Measurements from ENCODE around the gene RBCK1.
"Not testable (repeated sequence)": the region's sequence is repeated elsewhere in the genome, so short reads cannot be mapped to it uniquely, and the experiment has no call there.

The RBCK1 gene

GRCh38 chr20:385448-385847 lies 22.7 kb upstream of the RBCK1 start:
- peaks cover 2% of the 10 kb centered on the region; the same call in 1 of the 2 replicates for H3K36me3 ChIP-seq (replicated peaks; ENCODE audit: insufficient read depth, low read length)
- no peak overlapping the region for H3K4me2 ChIP-seq (ENCODE audit: low read depth, low read length)
- H3K9ac ChIP-seq (ENCODE audit: low read length): no peak overlapping the region
- H3K79me2 ChIP-seq (ENCODE audit: low read length): peaks cover 49% of the 10 kb centered on the region
- H3K4me1 ChIP-seq (ENCODE audit: low read length): peaks cover 10% of the 10 kb centered on the region
- no peak for TF ChIP-seq EZH2phosphoT487 (IDR thresholded peaks at IDR 0.05; ENCODE audit: low read length)
- TF ChIP-seq EZH2 (optimal IDR thresholded peaks at IDR 0.05; ENCODE audit: low read depth, low read length): no peak
- TF ChIP-seq, protein P1, sequence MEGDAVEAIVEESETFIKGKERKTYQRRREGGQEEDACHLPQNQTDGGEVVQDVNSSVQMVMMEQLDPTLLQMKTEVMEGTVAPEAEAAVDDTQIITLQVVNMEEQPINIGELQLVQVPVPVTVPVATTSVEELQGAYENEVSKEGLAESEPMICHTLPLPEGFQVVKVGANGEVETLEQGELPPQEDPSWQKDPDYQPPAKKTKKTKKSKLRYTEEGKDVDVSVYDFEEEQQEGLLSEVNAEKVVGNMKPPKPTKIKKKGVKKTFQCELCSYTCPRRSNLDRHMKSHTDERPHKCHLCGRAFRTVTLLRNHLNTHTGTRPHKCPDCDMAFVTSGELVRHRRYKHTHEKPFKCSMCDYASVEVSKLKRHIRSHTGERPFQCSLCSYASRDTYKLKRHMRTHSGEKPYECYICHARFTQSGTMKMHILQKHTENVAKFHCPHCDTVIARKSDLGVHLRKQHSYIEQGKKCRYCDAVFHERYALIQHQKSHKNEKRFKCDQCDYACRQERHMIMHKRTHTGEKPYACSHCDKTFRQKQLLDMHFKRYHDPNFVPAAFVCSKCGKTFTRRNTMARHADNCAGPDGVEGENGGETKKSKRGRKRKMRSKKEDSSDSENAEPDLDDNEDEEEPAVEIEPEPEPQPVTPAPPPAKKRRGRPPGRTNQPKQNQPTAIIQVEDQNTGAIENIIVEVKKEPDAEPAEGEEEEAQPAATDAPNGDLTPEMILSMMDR (IDR thresholded peaks at IDR 0.05; ENCODE audit: low read length): no peak
- peaks cover 8% of the 10 kb centered on the region; the same call in 1 of the 2 replicates for H3F3A ChIP-seq (ENCODE audit: insufficient read depth, low read length)
- no peak overlapping the region for H3K27ac ChIP-seq (ENCODE audit: low read length)
- peaks cover 11% of the 10 kb centered on the region; the same call in 1 of the 2 replicates for H4K20me1 ChIP-seq (ENCODE audit: insufficient read depth, low read length)
- no peak for DNase-seq
- no peak overlapping the region for H3K4me3 ChIP-seq (ENCODE audit: low read length)
- no peaks in the 10 kb centered on the region for H3K9me2 ChIP-seq (replicated peaks; ENCODE audit: insufficient read depth, low read length)
- no peaks in the 10 kb centered on the region for H3K27me3 ChIP-seq (replicated peaks; ENCODE audit: insufficient read depth, low read length)
- H3K9me3 ChIP-seq (replicated peaks; ENCODE audit: insufficient read depth, low read length): no peaks in the 10 kb centered on the region
- H2AFZ ChIP-seq (ENCODE audit: low read length): no peak overlapping the region

- H3K9ac ChIP-seq (ENCODE audit: low read length); H3K27me3 ChIP-seq (replicated peaks; ENCODE audit: insufficient read depth, low read length); H3K9me2 ChIP-seq (replicated peaks; ENCODE audit: insufficient read depth, low read length); H3F3A ChIP-seq (ENCODE audit: insufficient read depth, low read length); H3K4me1 ChIP-seq (ENCODE audit: low read length); H2AFZ ChIP-seq (ENCODE audit: low read length); H3K36me3 ChIP-seq (replicated peaks; ENCODE audit: insufficient read depth, low read length); DNase-seq; H3K27ac ChIP-seq (ENCODE audit: low read length); H3K9me3 ChIP-seq (replicated peaks; ENCODE audit: insufficient read depth, low read length); H3K4me3 ChIP-seq (ENCODE audit: low read length); H3K4me2 ChIP-seq (ENCODE audit: low read depth, low read length): not testable (repeated sequence)
- Histone ChIP-seq H3K79me2 (ENCODE audit: low read length) (peaks cover 44% of the 10 kb centered on the region), H4K20me1 (ENCODE audit: insufficient read depth, low read length) (peaks cover 11% of the 10 kb centered on the region; the same call in 1 of the 2 replicates)
Observed at GRCh38 chr20:386634-387033, 21.5 kb upstream of the RBCK1 start.

DNA sequence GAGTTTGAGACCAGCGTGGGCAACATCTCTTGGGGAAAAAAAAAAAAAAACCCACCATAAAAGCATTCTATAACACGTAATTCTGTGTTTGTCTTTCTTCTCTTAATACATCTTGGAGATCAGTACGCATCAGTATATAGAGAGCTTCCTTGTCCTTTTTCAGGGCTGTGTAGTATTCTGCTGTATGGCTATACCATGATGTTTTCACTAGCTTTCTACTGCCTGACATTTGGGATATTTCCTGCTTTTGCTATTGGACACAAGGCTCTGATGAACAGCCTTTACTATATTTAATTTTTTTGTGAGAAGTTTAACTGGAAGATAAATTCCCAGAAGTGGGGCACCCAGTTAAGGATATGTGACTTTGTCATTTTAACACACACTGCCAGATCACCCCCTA lies 20.6 kb upstream of the RBCK1 start:
- peaks cover 38% of the 10 kb centered on the region for H3K79me2 ChIP-seq (ENCODE audit: low read length)
- H4K20me1 ChIP-seq (ENCODE audit: insufficient read depth, low read length): peaks cover 6% of the 10 kb centered on the region; the same call in 1 of the 2 replicates
- H2AFZ ChIP-seq (ENCODE audit: low read length): no peak overlapping the region
- no peaks in the 10 kb centered on the region for H3K9me2 ChIP-seq (replicated peaks; ENCODE audit: insufficient read depth, low read length)
- no peak overlapping the region for H3K27ac ChIP-seq (ENCODE audit: low read length)
- H3K36me3 ChIP-seq (replicated peaks; ENCODE audit: insufficient read depth, low read length): peaks cover 2% of the 10 kb centered on the region; the same call in 1 of the 2 replicates
- no peak overlapping the region for H3K4me3 ChIP-seq (ENCODE audit: low read length)
- H3K27me3 ChIP-seq (replicated peaks; ENCODE audit: insufficient read depth, low read length): no peaks in the 10 kb centered on the region
- TF ChIP-seq EZH2phosphoT487 (IDR thresholded peaks at IDR 0.05; ENCODE audit: low read length) (no peak), EZH2 (optimal IDR thresholded peaks at IDR 0.05; ENCODE audit: low read depth, low read length) (no peak)
- TF ChIP-seq, protein P1 (IDR thresholded peaks at IDR 0.05; ENCODE audit: low read length): no peak
- H3K9me3 ChIP-seq (replicated peaks; ENCODE audit: insufficient read depth, low read length): no peaks in the 10 kb centered on the region
- peaks cover 5% of the 10 kb centered on the region for H3K4me1 ChIP-seq (ENCODE audit: low read length)
- DNase-seq: no peak
- no peak overlapping the region for H3K4me2 ChIP-seq (ENCODE audit: low read depth, low read length)
- no peaks in the 10 kb centered on the region for H3F3A ChIP-seq (ENCODE audit: insufficient read depth, low read length)
- H3K9ac ChIP-seq (ENCODE audit: low read length): no peak overlapping the region

DNA sequence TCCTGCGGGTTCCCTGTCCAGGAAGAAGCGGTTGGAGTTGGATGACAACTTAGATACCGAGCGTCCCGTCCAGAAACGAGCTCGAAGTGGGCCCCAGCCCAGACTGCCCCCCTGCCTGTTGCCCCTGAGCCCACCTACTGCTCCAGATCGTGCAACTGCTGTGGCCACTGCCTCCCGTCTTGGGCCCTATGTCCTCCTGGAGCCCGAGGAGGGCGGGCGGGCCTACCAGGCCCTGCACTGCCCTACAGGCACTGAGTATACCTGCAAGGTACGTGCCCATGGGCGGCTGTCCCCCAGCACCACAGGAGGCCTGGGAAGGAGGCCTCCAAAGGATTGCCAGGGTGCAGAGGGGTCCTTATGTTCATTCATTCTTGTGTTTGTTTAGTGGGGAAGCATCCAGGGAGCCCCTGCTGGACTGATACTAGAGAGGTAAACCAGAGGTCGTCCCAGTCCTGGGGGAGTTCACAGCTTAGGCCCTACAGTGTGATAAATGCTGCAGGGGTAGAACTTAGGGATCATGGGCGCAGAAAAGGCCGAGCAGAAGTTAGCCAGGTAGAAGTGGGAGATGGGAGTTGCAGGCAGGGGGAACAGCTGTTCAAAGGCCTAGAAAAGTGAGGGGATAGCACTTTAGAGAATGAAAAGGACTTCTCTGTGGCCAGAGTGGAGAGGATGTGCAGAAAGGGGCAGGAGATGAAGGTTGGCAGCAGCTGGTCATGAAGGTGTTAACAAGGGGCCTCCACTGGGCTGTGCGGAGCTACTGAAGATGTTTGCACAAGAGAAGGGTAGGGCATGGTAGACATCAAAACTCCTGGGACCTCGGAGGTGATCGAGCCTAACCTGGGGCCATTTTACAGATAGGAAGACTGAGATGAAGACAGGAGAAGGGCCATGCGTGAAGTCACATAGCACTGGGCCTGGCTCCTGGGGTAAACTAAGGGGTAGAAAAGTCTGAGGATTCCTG lies 19.8 kb upstream of the RBCK1 start:
- Histone ChIP-seq H3K79me2 (ENCODE audit: low read length) (peaks cover 30% of the 10 kb centered on the region), H3K4me1 (ENCODE audit: low read length) (no peaks in the 10 kb centered on the region), H4K20me1 (ENCODE audit: insufficient read depth, low read length) (no peaks in the 10 kb centered on the region), H3K9ac (ENCODE audit: low read length) (no peak overlapping the region), H3K9me2 (replicated peaks; ENCODE audit: insufficient read depth, low read length) (no peaks in the 10 kb centered on the region), H3K27ac (ENCODE audit: low read length) (no peak overlapping the region), H3F3A (ENCODE audit: insufficient read depth, low read length) (no peaks in the 10 kb centered on the region), H3K27me3 (replicated peaks; ENCODE audit: insufficient read depth, low read length) (no peaks in the 10 kb centered on the region), H3K9me3 (replicated peaks; ENCODE audit: insufficient read depth, low read length) (no peaks in the 10 kb centered on the region), H3K4me2 (ENCODE audit: low read depth, low read length) (no peak overlapping the region), H3K36me3 (replicated peaks; ENCODE audit: insufficient read depth, low read length) (peaks cover 2% of the 10 kb centered on the region; the same call in 1 of the 2 replicates), H3K4me3 (ENCODE audit: low read length) (no peak overlapping the region), H2AFZ (ENCODE audit: low read length) (no peak overlapping the region)
- no peak for DNase-seq
- TF ChIP-seq EZH2phosphoT487 (IDR thresholded peaks at IDR 0.05; ENCODE audit: low read length) (no peak), EZH2 (optimal IDR thresholded peaks at IDR 0.05; ENCODE audit: low read depth, low read length) (no peak)
- TF ChIP-seq, protein P1 (IDR thresholded peaks at IDR 0.05; ENCODE audit: low read length): no peak
